ENCODE results near the gene MS4A2.

- TF ChIP-seq CTCF (IDR thresholded peaks at IDR 0.05; ENCODE audit: low read length) (no peak), EZH2 (optimal IDR thresholded peaks at IDR 0.05; ENCODE audit: low read depth, low read length) (no peak), EZH2phosphoT487 (IDR thresholded peaks at IDR 0.05; ENCODE audit: low read length) (no peak)
These were observed 32.0 kb upstream of the MS4A2 start, which contains the start of gene MS4A3 for GRCh38 chr11:60056349-60056969.
